CD4-positive, alpha-beta T cell treated with Interleukin-6 at 100 ng/mL for 8 hours (primary cell): Measurements from ENCODE around the gene CMPK1.

ENCODE experiments used
- DNase-seq: peaks from one replicate; pipeline ENCODE4 v3.0.0-alpha.2; 2020; ENCODE audit warnings: mixed read lengths, low spot score

CMPK1 gene

GRCh38 chr1:47396671-47397196 is 63.1 kb downstream of the CMPK1 start:
- no peak for DNase-seq

- no peak for DNase-seq
These were observed 65.7 kb downstream of the CMPK1 start for GRCh38 chr1:47399138-47399845.

GRCh38 chr1:47399846-47400155 is 66.2 kb downstream of the CMPK1 start:
- DNase-seq: no peak

- DNase-seq: no peak
These were observed 68.2 kb downstream of the CMPK1 start for GRCh38 chr1:47401761-47402160.

GRCh38 chr1:47402591-47402990 is 69.0 kb downstream of the CMPK1 start:
- no peak for DNase-seq

- no peak for DNase-seq
These were observed 69.8 kb downstream of the CMPK1 start for GRCh38 chr1:47403321-47403910.

- DNase-seq: no peak
These were observed 72.1 kb downstream of the CMPK1 start for GRCh38 chr1:47405697-47406096.

- no peak for DNase-seq
These were observed 73.4 kb downstream of the CMPK1 start for GRCh38 chr1:47406966-47407365.

GRCh38 chr1:47407481-47407880 is 73.9 kb downstream of the CMPK1 start:
- DNase-seq: no peak

GRCh38 chr1:47409311-47410067 is 75.9 kb downstream of the CMPK1 start:
- no peak for DNase-seq

GRCh38 chr1:47410068-47410455 is 76.5 kb downstream of the CMPK1 start:
- DNase-seq: no peak

- DNase-seq: no peak
These were observed 77.8 kb downstream of the CMPK1 start for GRCh38 chr1:47411436-47411835.

- DNase-seq: no peak
These were observed 78.8 kb downstream of the CMPK1 start for GRCh38 chr1:47412437-47412836.

- DNase-seq: no peak
These were observed 82.2 kb downstream of the CMPK1 start, which contains the start of gene FOXE3 for GRCh38 chr1:47415728-47416318. TSS of gene FOXE3 (plus strand) at chr1:47416285. CDS start at chr1:47416316, 31 bp downstream.

- no peak for DNase-seq
These were observed 83.0 kb downstream of the CMPK1 start for GRCh38 chr1:47416319-47417169.

- DNase-seq: no peak
These were observed 83.8 kb downstream of the CMPK1 start for GRCh38 chr1:47417170-47418044.

GRCh38 chr1:47418122-47418521 is 84.5 kb downstream of the CMPK1 start:
- DNase-seq: no peak

GRCh38 chr1:47418681-47419325 is 85.2 kb downstream of the CMPK1 start:
- no peak for DNase-seq

GRCh38 chr1:47420547-47420946 is 87.0 kb downstream of the CMPK1 start:
- DNase-seq: no peak

- DNase-seq: no peak
These were observed 90.3 kb downstream of the CMPK1 start for GRCh38 chr1:47423872-47424271.
